SK-N-SH treated with all-trans-retinoic acid at 6 μM for 48 hours (cell line): ENCODE measurements around the gene CUL1.

ENCODE experiments used
- ARNTL ChIP-seq: fragments of 450-650 bp; formaldehyde crosslinking; IDR thresholded peaks from 2 replicates; pipeline ENCODE4 v1.5.0; 2020; ENCODE audit warnings: low read depth, mild to moderate bottlenecking, moderate library complexity, borderline replicate concordance
- CREB5 ChIP-seq: fragments of 250-450 bp; sonication (Bioruptor Pico); IDR thresholded peaks from 2 replicates; pipeline ENCODE4 v1.5.1; 2020; ENCODE audit warnings: low read depth, mild to moderate bottlenecking, moderate library complexity
- CSDC2 ChIP-seq: fragments of 250-450 bp; sonication (Bioruptor Pico); IDR thresholded peaks from 2 replicates; pipeline ENCODE4 v1.5.0; 2020; ENCODE audit warnings: mild to moderate bottlenecking, moderate library complexity
- GLIS3 ChIP-seq: fragments of 250-450 bp; sonication (Bioruptor Pico); IDR thresholded peaks from 2 replicates; pipeline ENCODE4 v1.5.0; 2020; ENCODE audit warnings: mild to moderate bottlenecking, moderate library complexity
- ISL1 ChIP-seq: fragments of 250-450 bp; sonication (Bioruptor Pico); IDR thresholded peaks from 2 replicates; pipeline ENCODE4 v2.1.2; 2022; ENCODE audit warnings: mild to moderate bottlenecking, moderate library complexity
- PATZ1 ChIP-seq: fragments of 250-450 bp; sonication (Bioruptor Pico); IDR thresholded peaks from 2 replicates; pipeline ENCODE4 v1.8.0; 2020; ENCODE audit warnings: mild to moderate bottlenecking, moderate library complexity, borderline replicate concordance
- RARB ChIP-seq: fragments of 250-450 bp; sonication (Bioruptor Pico); IDR thresholded peaks from 2 replicates; pipeline ENCODE4 v1.8.0; 2021; ENCODE audit warnings: mild to moderate bottlenecking, moderate library complexity
- TSHZ2 ChIP-seq: fragments of 250-450 bp; sonication (Bioruptor Pico); IDR thresholded peaks from 2 replicates; pipeline ENCODE4 v1.5.0; 2020; ENCODE audit warnings: mild to moderate bottlenecking, moderate library complexity
- ZNF565 ChIP-seq: fragments of 450-650 bp; formaldehyde crosslinking; conservative IDR thresholded peaks from 2 replicates; pipeline ENCODE4 v1.5.0; 2020; ENCODE audit warnings: low read depth, mild to moderate bottlenecking, moderate library complexity

GRCh38 chr7:148799893-148800555 is 101.3 kb downstream of the CUL1 start:
- no peak for TF ChIP-seq GLIS3 (CRISPR knock-in tag)
- no peak for TF ChIP-seq PATZ1 (CRISPR knock-in tag)
- TF ChIP-seq CREB5 (CRISPR knock-in tag): no peak
- TF ChIP-seq CSDC2: no peak
- no peak for TF ChIP-seq ISL1 (CRISPR knock-in tag)
- no peak for TF ChIP-seq RARB
- TF ChIP-seq ARNTL (CRISPR knock-in tag): no peak
- no peak for TF ChIP-seq TSHZ2 (CRISPR knock-in tag)
- TF ChIP-seq ZNF565: no peak
